ACC112 (cell line): ENCODE results near the gene FAM117B.

Experiments used
- H2AFZ ChIP-seq: fragments of 200-600 bp; sonication (generic); one replicate; pipeline ENCODE4 v1.6.0; 2017; ENCODE audit warnings: antibody characterized with exemption, low read length; ENCODE audit not compliant: unreplicated experiment
- H3K27ac ChIP-seq: fragments of 200-600 bp; sonication (generic); 2 replicates; pipeline ENCODE4 v1.5.1; 2014; ENCODE audit warnings: low read depth, mild to moderate bottlenecking, antibody characterized with exemption, low read length, moderate library complexity
- H3K27me3 ChIP-seq: fragments of 200-600 bp; sonication (generic); 2 replicates; pipeline ENCODE4 v1.6.1; 2014; ENCODE audit warnings: mild to moderate bottlenecking, antibody characterized with exemption, low read length, moderate library complexity, mixed read lengths; ENCODE audit not compliant: insufficient read depth
- H3K36me3 ChIP-seq: fragments of 200-600 bp; sonication (generic); 2 replicates; pipeline ENCODE4 v1.6.1; 2016; ENCODE audit warnings: mild to moderate bottlenecking, antibody characterized with exemption, low read length, moderate library complexity, mixed read lengths; ENCODE audit not compliant: insufficient read depth
- H3K4me1 ChIP-seq: fragments of 200-600 bp; sonication (generic); one replicate; pipeline ENCODE4 v1.6.1; 2016; ENCODE audit warnings: low read length, mixed read lengths; ENCODE audit not compliant: insufficient read depth, unreplicated experiment, control insufficient read depth
- H3K4me3 ChIP-seq: fragments of 200-600 bp; sonication (generic); 2 replicates; pipeline ENCODE4 v1.5.1; 2014; ENCODE audit warnings: mild to moderate bottlenecking, low read depth, low read length
- H3K79me2 ChIP-seq: fragments of 200-600 bp; sonication (generic); one replicate; pipeline ENCODE4 v1.6.0; 2016; ENCODE audit warnings: low read length; ENCODE audit not compliant: control insufficient read depth, unreplicated experiment, insufficient read depth

FAM117B gene

GRCh38 chr2:202680512-202680911, 45.7 kb downstream of the FAM117B start:
- no peak overlapping the region for H2AFZ ChIP-seq
- H3K27ac ChIP-seq = no peak overlapping the region
- H3K4me1 ChIP-seq = no peaks in the 10 kb centered on the region
- H3K27me3 ChIP-seq = no peaks in the 10 kb centered on the region
- H3K4me3 ChIP-seq = no peak overlapping the region
- no peaks in the 10 kb centered on the region; the same call in 1 of the 2 replicates for H3K36me3 ChIP-seq
- no peaks in the 10 kb centered on the region for H3K79me2 ChIP-seq

- Histone ChIP-seq H3K27me3 (no peaks in the 10 kb centered on the region), H3K36me3 (no peaks in the 10 kb centered on the region; the same call in 1 of the 2 replicates), H3K4me1 (no peaks in the 10 kb centered on the region), H3K79me2 (no peaks in the 10 kb centered on the region), H2AFZ (no peak overlapping the region), H3K4me3 (no peak overlapping the region), H3K27ac (no peak overlapping the region)
Measured at GRCh38 chr2:202681688-202682205, 47.0 kb downstream of the FAM117B start.

GRCh38 chr2:202682274-202682673, 47.5 kb downstream of the FAM117B start:
- Histone ChIP-seq H3K79me2 (no peaks in the 10 kb centered on the region), H3K27ac (no peak overlapping the region)

GRCh38 chr2:202687276-202687675, 52.5 kb downstream of the FAM117B start:
- Histone ChIP-seq H3K36me3 (no peaks in the 10 kb centered on the region), H3K27ac (peak overlapping the region; percentile 53), H3K27me3 (no peaks in the 10 kb centered on the region), H3K4me3 (no peak overlapping the region), H3K4me1 (peaks cover 13% of the 10 kb centered on the region), H2AFZ (no peak overlapping the region), H3K79me2 (no peaks in the 10 kb centered on the region)

More at GRCh38 chr2:202682274-202682673, 47.5 kb downstream of the FAM117B start:
- H3K4me1 ChIP-seq = peaks cover 5% of the 10 kb centered on the region
- no peaks in the 10 kb centered on the region; the same call in 1 of the 2 replicates for H3K36me3 ChIP-seq
- no peak overlapping the region for H2AFZ ChIP-seq
- H3K4me3 ChIP-seq = no peak overlapping the region
- H3K27me3 ChIP-seq = no peaks in the 10 kb centered on the region

GRCh38 chr2:202689459-202689858, 54.7 kb downstream of the FAM117B start:
- Histone ChIP-seq H3K79me2 (no peaks in the 10 kb centered on the region), H3K27me3 (no peaks in the 10 kb centered on the region), H3K4me3 (no peak overlapping the region), H2AFZ (no peak overlapping the region), H3K4me1 (peaks cover 13% of the 10 kb centered on the region), H3K27ac (no peak overlapping the region), H3K36me3 (no peaks in the 10 kb centered on the region)

GRCh38 chr2:202689898-202690297, 55.1 kb downstream of the FAM117B start:
- H3K27me3 ChIP-seq = no peaks in the 10 kb centered on the region
- H3K27ac ChIP-seq = no peak overlapping the region
- no peak overlapping the region for H2AFZ ChIP-seq
- no peak overlapping the region for H3K4me3 ChIP-seq
- H3K36me3 ChIP-seq = no peaks in the 10 kb centered on the region
- peaks cover 13% of the 10 kb centered on the region for H3K4me1 ChIP-seq
- no peaks in the 10 kb centered on the region for H3K79me2 ChIP-seq

- H2AFZ ChIP-seq = no peak overlapping the region
- no peak overlapping the region for H3K27ac ChIP-seq
- H3K4me3 ChIP-seq = no peak overlapping the region
- no peaks in the 10 kb centered on the region for H3K27me3 ChIP-seq
- no peaks in the 10 kb centered on the region for H3K79me2 ChIP-seq
- H3K36me3 ChIP-seq = no peaks in the 10 kb centered on the region
- H3K4me1 ChIP-seq = peaks cover 13% of the 10 kb centered on the region
Measured at GRCh38 chr2:202690321-202690900, 55.6 kb downstream of the FAM117B start.

- Histone ChIP-seq H3K27me3 (no peaks in the 10 kb centered on the region), H2AFZ (no peak overlapping the region), H3K79me2 (no peaks in the 10 kb centered on the region), H3K4me3 (no peak overlapping the region), H3K27ac (no peak overlapping the region), H3K36me3 (no peaks in the 10 kb centered on the region), H3K4me1 (peaks cover 6% of the 10 kb centered on the region)
Measured at GRCh38 chr2:202693503-202693902, 58.7 kb downstream of the FAM117B start.

GRCh38 chr2:202695166-202695565, 60.4 kb downstream of the FAM117B start:
- H2AFZ ChIP-seq = no peak overlapping the region

GRCh38 chr2:202700075-202700901, 65.5 kb downstream of the FAM117B start:
- H3K79me2 ChIP-seq = no peaks in the 10 kb centered on the region
- H3K4me1 ChIP-seq = no peaks in the 10 kb centered on the region
- no peaks in the 10 kb centered on the region for H3K27me3 ChIP-seq
- H3K4me3 ChIP-seq = no peak overlapping the region
- H3K36me3 ChIP-seq = no peaks in the 10 kb centered on the region
- H3K27ac ChIP-seq = no peak overlapping the region
- H2AFZ ChIP-seq = no peak overlapping the region

More at GRCh38 chr2:202695166-202695565, 60.4 kb downstream of the FAM117B start:
- H3K27me3 ChIP-seq = no peaks in the 10 kb centered on the region
- no peaks in the 10 kb centered on the region for H3K79me2 ChIP-seq
- no peak overlapping the region for H3K4me3 ChIP-seq
- no peaks in the 10 kb centered on the region for H3K36me3 ChIP-seq
- H3K27ac ChIP-seq = no peak overlapping the region
- H3K4me1 ChIP-seq = peaks cover 6% of the 10 kb centered on the region

- Histone ChIP-seq H3K36me3 (no peaks in the 10 kb centered on the region), H3K79me2 (no peaks in the 10 kb centered on the region)
Measured at GRCh38 chr2:202703091-202703490, 68.3 kb downstream of the FAM117B start.

More at GRCh38 chr2:202703091-202703490, 68.3 kb downstream of the FAM117B start:
- H3K4me1 ChIP-seq = no peaks in the 10 kb centered on the region
- no peak overlapping the region for H3K27ac ChIP-seq
- H3K4me3 ChIP-seq = no peak overlapping the region
- no peak overlapping the region for H2AFZ ChIP-seq
- H3K27me3 ChIP-seq = no peaks in the 10 kb centered on the region
